ENCODE data around the gene ZNF845.
A peak's percentile ranks its signal among the peaks of the same experiment; 100 is the strongest.
"Not testable (repeated sequence)": the region's sequence is repeated elsewhere in the genome, so short reads cannot be mapped to it uniquely, and the experiment has no call there.

Gene ZNF845

DNA sequence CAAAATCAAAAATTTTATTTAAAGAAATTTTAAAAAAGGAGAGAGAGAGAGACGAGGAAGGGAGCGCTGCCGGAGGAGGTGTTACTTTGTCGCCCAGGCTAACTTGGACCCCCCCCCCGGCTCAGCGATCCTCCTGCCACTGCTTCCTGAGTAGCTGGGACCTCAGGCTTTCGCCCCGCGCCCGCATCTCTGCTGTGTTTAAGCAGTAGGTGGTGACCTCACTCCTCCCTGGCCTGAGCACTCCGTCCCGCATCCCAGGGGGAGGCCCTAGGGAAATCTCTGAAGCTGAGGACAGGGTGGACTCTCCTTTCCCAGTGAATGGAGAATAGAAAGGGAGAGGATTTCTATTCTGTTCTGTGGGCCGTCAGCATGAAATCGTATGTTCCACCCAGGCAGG is 485 bp upstream of the ZNF845 start:
- Histone ChIP-seq H3K27me3 (ENCODE audit: insufficient read depth, poor library complexity, severe bottlenecking) (no peaks in the 10 kb centered on the region), H3K36me3 (ENCODE audit: low read depth) (no peaks in the 10 kb centered on the region; the same call in 1 of the 2 replicates), H3K27ac (ENCODE audit: poor library complexity, severe bottlenecking) (peak overlapping the region; percentile 21), H3K9me3 (ENCODE audit: severe bottlenecking) (no peaks in the 10 kb centered on the region), H3K4me1 (ENCODE audit: insufficient read depth, poor library complexity, severe bottlenecking) (no peaks in the 10 kb centered on the region), H3K4me3 (ENCODE audit: severe bottlenecking) (peak overlapping the region; percentile 56)
- DNase-seq (ENCODE audit: low spot score): no peak
- peak; percentile 39 for ATAC-seq (ENCODE audit: low read depth)
- TF ChIP-seq, protein P1, sequence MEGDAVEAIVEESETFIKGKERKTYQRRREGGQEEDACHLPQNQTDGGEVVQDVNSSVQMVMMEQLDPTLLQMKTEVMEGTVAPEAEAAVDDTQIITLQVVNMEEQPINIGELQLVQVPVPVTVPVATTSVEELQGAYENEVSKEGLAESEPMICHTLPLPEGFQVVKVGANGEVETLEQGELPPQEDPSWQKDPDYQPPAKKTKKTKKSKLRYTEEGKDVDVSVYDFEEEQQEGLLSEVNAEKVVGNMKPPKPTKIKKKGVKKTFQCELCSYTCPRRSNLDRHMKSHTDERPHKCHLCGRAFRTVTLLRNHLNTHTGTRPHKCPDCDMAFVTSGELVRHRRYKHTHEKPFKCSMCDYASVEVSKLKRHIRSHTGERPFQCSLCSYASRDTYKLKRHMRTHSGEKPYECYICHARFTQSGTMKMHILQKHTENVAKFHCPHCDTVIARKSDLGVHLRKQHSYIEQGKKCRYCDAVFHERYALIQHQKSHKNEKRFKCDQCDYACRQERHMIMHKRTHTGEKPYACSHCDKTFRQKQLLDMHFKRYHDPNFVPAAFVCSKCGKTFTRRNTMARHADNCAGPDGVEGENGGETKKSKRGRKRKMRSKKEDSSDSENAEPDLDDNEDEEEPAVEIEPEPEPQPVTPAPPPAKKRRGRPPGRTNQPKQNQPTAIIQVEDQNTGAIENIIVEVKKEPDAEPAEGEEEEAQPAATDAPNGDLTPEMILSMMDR (IDR thresholded peaks at IDR 0.05; ENCODE audit: poor library complexity, severe bottlenecking): no peak

DNA sequence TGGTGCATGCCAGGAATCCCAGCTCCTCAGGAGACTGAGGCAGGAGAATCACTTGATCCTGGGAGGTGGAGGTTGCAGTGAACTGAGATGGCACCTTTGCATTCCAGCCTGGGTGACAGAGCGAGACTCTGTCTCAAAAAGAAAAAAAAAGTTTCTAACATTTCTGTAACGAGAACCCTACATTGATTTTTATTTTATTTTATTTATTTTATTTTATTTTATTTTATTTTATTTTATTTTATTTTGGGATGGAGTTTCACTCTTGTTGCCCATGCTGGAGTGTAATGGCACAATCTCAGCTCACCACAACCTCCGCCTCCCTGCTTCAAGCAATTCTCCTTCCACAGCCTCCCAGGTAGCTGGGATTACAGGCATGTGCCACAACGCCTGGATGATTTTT is 10.9 kb downstream of the ZNF845 start:
- H3K4me3 ChIP-seq (ENCODE audit: severe bottlenecking); H3K27me3 ChIP-seq (ENCODE audit: insufficient read depth, poor library complexity, severe bottlenecking); ATAC-seq (ENCODE audit: low read depth); H3K9me3 ChIP-seq (ENCODE audit: severe bottlenecking); H3K27ac ChIP-seq (ENCODE audit: poor library complexity, severe bottlenecking); H3K4me1 ChIP-seq (ENCODE audit: insufficient read depth, poor library complexity, severe bottlenecking); DNase-seq (ENCODE audit: low spot score): not testable (repeated sequence)
- peaks cover 74% of the 10 kb centered on the region for H3K36me3 ChIP-seq (ENCODE audit: low read depth)

DNA sequence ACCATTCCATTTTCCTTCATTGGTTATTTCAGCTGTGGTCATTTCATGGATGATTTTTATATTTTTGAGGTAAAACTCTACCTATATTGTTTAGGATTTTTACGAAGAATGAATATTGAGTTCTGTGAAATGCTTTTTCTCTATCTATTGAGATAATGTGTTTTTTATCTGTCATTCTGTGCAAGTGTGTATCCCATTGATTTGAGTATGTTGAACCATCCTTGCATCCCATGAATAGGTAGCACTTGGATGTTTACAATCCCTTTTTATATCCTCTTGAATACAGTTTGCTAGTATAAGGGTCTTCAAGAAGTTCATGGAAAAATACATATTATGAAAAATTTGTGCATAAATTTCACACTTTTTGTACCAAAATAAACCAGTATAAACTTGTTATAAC is 22.2 kb downstream of the ZNF845 start:
- H3K9me3 ChIP-seq (ENCODE audit: severe bottlenecking): peaks cover 23% of the 10 kb centered on the region
- TF ChIP-seq, protein P1 (IDR thresholded peaks at IDR 0.05; ENCODE audit: poor library complexity, severe bottlenecking): no peak

DNA sequence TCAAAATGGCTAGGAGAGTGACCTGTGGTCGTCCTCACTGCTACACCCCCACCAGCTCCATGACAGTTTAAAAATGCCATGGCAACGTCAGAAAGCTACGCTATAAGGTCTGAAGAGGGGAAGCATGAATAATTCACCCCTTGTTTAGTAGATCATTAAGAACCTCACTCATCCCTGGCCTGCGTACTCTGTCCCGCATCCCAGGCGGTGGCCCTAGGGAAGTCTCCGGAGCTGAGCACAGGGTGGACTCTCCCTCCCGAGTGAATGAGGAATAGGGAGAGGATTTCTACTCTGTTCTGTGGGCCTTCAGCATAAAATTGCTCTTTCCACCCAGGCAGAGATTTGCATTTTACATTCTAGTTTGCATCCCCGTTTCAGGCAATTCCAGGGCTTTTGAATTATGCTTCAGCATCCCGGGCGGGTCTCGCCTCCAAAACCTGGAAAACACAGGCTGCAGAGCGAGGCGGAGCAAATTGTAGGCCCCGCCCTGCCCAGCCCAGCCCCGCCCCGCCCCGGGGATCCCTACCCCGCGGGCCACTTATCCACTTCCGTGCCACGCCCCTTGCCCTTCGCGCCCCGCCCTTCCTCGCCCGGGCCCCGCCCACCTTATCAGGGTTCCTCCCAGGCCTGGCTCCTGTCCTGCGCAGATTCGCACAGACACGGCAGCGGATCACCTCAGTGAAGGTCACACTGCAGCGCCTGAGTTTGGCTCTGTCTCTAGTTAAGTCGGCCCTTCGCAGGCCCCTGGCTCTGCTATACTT is 24.5 kb downstream of the ZNF845 start:
- Histone ChIP-seq H3K9me3 (ENCODE audit: severe bottlenecking) (peaks cover 23% of the 10 kb centered on the region), H3K27ac (ENCODE audit: poor library complexity, severe bottlenecking) (no peak overlapping the region), H3K27me3 (ENCODE audit: insufficient read depth, poor library complexity, severe bottlenecking) (no peaks in the 10 kb centered on the region), H3K4me1 (ENCODE audit: insufficient read depth, poor library complexity, severe bottlenecking) (no peaks in the 10 kb centered on the region), H3K4me3 (ENCODE audit: severe bottlenecking) (no peak overlapping the region), H3K36me3 (ENCODE audit: low read depth) (0 out of 2 replicates have a peak, but pooled peaks cover 6% of the 10 kb centered on the region)
- DNase-seq (ENCODE audit: low spot score) (no peak), ATAC-seq (ENCODE audit: low read depth) (no peak)
- TF ChIP-seq, protein P1 (IDR thresholded peaks at IDR 0.05; ENCODE audit: poor library complexity, severe bottlenecking): no peak

More for the DNA sequence above, 22.2 kb downstream of the ZNF845 start:
- Histone ChIP-seq H3K4me3 (ENCODE audit: severe bottlenecking) (no peak overlapping the region), H3K27ac (ENCODE audit: poor library complexity, severe bottlenecking) (no peak overlapping the region), H3K4me1 (ENCODE audit: insufficient read depth, poor library complexity, severe bottlenecking) (no peaks in the 10 kb centered on the region), H3K36me3 (ENCODE audit: low read depth) (peaks cover 16% of the 10 kb centered on the region), H3K27me3 (ENCODE audit: insufficient read depth, poor library complexity, severe bottlenecking) (no peaks in the 10 kb centered on the region)
- ATAC-seq (ENCODE audit: low read depth) (no peak), DNase-seq (ENCODE audit: low spot score) (no peak)

DNA sequence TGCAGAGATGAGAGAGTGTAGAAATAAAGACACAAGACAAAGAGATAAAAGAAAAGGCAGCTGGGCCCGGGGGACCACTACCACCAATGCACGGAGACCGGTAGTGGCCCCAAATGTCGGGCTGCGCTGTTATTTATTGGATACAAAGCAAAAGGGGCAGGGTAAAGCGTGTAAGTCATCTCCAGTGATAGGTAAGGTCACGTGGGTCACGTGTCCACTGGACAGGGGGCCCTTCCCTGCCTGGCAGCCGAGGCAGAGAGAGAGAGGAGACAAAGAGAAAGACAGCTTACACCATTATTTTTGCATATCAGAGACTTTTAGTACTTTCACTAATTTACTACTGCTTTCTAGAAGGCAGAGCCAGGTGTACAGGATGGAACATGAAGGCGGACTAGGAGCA is 26.5 kb downstream of the ZNF845 start:
- not testable (repeated sequence) for DNase-seq (ENCODE audit: low spot score); H3K27me3 ChIP-seq (ENCODE audit: insufficient read depth, poor library complexity, severe bottlenecking); H3K4me1 ChIP-seq (ENCODE audit: insufficient read depth, poor library complexity, severe bottlenecking); H3K4me3 ChIP-seq (ENCODE audit: severe bottlenecking); H3K36me3 ChIP-seq (ENCODE audit: low read depth); H3K27ac ChIP-seq (ENCODE audit: poor library complexity, severe bottlenecking); ATAC-seq (ENCODE audit: low read depth)
- peaks cover 16% of the 10 kb centered on the region for H3K9me3 ChIP-seq (ENCODE audit: severe bottlenecking)
